PFSK-1 (cell line): ENCODE results near the gene PADI2.

Source experiments
- FOXP2 ChIP-seq: optimal IDR thresholded peaks from 2 replicates; pipeline ENCODE3; 2011; ENCODE audit warnings: borderline replicate concordance, control low read depth, inconsistent platforms; ENCODE audit not compliant: insufficient read depth; ENCODE audit errors: extremely low read length, extremely low read depth
- POLR2AphosphoS5 ChIP-seq: IDR thresholded peaks from 2 replicates; pipeline ENCODE4 v1.6.1; 2012; ENCODE audit warnings: low read depth, mild to moderate bottlenecking, control low read depth, low read length, moderate library complexity
- REST ChIP-seq, 2 experiments: IDR thresholded peaks; 2 replicates each; pipeline versions ENCODE4 v1.6.1 to v1.8.0; 2011 to 2012; ENCODE audit warnings: low read depth in 2 of 2, low read length in 2 of 2, control low read depth in 1 of 2, inconsistent platforms in 1 of 2, mild to moderate bottlenecking in 1 of 2, moderate library complexity in 1 of 2; ENCODE audit not compliant: insufficient read depth in 1 of 2
- SIN3A ChIP-seq: IDR thresholded peaks from 2 replicates; pipeline ENCODE4 v1.6.1; 2012; ENCODE audit warnings: mild to moderate bottlenecking, low read length, moderate library complexity, borderline replicate concordance; ENCODE audit not compliant: insufficient read depth
- TAF1 ChIP-seq: IDR thresholded peaks from 2 replicates; pipeline ENCODE4 v1.6.1; 2012; ENCODE audit warnings: low read length, control low read depth, borderline replicate concordance; ENCODE audit not compliant: insufficient read depth

Gene PADI2

GRCh38 chr1:17125756-17126237 is 6.5 kb upstream of the PADI2 start:
- no peak for TF ChIP-seq FOXP2
- TF ChIP-seq POLR2AphosphoS5, result no peak
- no peak for TF ChIP-seq TAF1
- no peak for TF ChIP-seq REST (IDR thresholded peaks at IDR 0.05; ENCODE audit: insufficient read depth in 1 of 2, low read depth in 2 of 2, low read length in 2 of 2)
- no peak for TF ChIP-seq SIN3A

GRCh38 chr1:17123196-17124045 is 4.2 kb upstream of the PADI2 start:
- no peak for TF ChIP-seq REST (IDR thresholded peaks at IDR 0.05; ENCODE audit: insufficient read depth in 1 of 2, low read depth in 2 of 2, low read length in 2 of 2)
- no peak for TF ChIP-seq POLR2AphosphoS5
- no peak for TF ChIP-seq SIN3A
- TF ChIP-seq FOXP2, result no peak
- TF ChIP-seq TAF1, result no peak

- TF ChIP-seq FOXP2, result no peak
These were observed 3.4 kb upstream of the PADI2 start for GRCh38 chr1:17122521-17123164.

GRCh38 chr1:17121881-17122280 is 2.6 kb upstream of the PADI2 start:
- TF ChIP-seq POLR2AphosphoS5 (no peak), REST (IDR thresholded peaks at IDR 0.05; ENCODE audit: insufficient read depth in 1 of 2, low read depth in 2 of 2, low read length in 2 of 2) (no peak), SIN3A (no peak), FOXP2 (no peak), TAF1 (no peak)

- TF ChIP-seq FOXP2, result no peak
- no peak for TF ChIP-seq REST (IDR thresholded peaks at IDR 0.05; ENCODE audit: insufficient read depth in 1 of 2, low read depth in 2 of 2, low read length in 2 of 2)
- TF ChIP-seq TAF1, result no peak
- TF ChIP-seq POLR2AphosphoS5, result no peak
- TF ChIP-seq SIN3A, result no peak
These were observed 1.9 kb upstream of the PADI2 start for GRCh38 chr1:17120962-17121837.
